NCI-H2227 (cell line): ENCODE measurements around the gene SP100.

Source experiments
- DNase-seq: peaks from one replicate; lab custom pipeline; 2025; ENCODE audit not compliant: unreplicated experiment; lab: John Stamatoyannopoulos, UW

SP100 gene

GRCh38 chr2:230537531-230537976, 121.6 kb downstream of the SP100 start:
- DNase-seq = no peak

GRCh38 chr2:230540332-230540731, 124.3 kb downstream of the SP100 start:
- DNase-seq = no peak

- DNase-seq = no peak
Measured at GRCh38 chr2:230541934-230542380, 126.0 kb downstream of the SP100 start.

GRCh38 chr2:230542751-230543150, 126.8 kb downstream of the SP100 start:
- no peak for DNase-seq

- DNase-seq = no peak
Measured at GRCh38 chr2:230552181-230552580, 136.2 kb downstream of the SP100 start.

- no peak for DNase-seq
Measured at GRCh38 chr2:230557065-230557464, 141.1 kb downstream of the SP100 start.

- DNase-seq = no peak
Measured at GRCh38 chr2:230564805-230565779, 149.1 kb downstream of the SP100 start.

GRCh38 chr2:230569298-230569697, 153.3 kb downstream of the SP100 start:
- no peak for DNase-seq

- DNase-seq = no peak
Measured at GRCh38 chr2:230570987-230571386, 155.0 kb downstream of the SP100 start.

- peak; percentile 16 for DNase-seq
Measured at GRCh38 chr2:230575642-230576324, 159.8 kb downstream of the SP100 start.

GRCh38 chr2:230577114-230577513, 161.1 kb downstream of the SP100 start:
- no peak for DNase-seq

- DNase-seq = no peak
Measured at GRCh38 chr2:230578106-230578505, 162.1 kb downstream of the SP100 start.

GRCh38 chr2:230582851-230583283, 166.9 kb downstream of the SP100 start:
- no peak for DNase-seq

GRCh38 chr2:230583581-230583980, 167.6 kb downstream of the SP100 start:
- DNase-seq = no peak

- DNase-seq = no peak
Measured at GRCh38 chr2:230586328-230586982, 170.5 kb downstream of the SP100 start.

- DNase-seq = no peak
Measured at GRCh38 chr2:230589025-230589424, 173.0 kb downstream of the SP100 start.

- DNase-seq = no peak
Measured at GRCh38 chr2:230589497-230590015, 173.6 kb downstream of the SP100 start.

GRCh38 chr2:230590333-230590732, 174.3 kb downstream of the SP100 start:
- no peak for DNase-seq

GRCh38 chr2:230591850-230592249, 175.8 kb downstream of the SP100 start:
- DNase-seq = no peak

GRCh38 chr2:230592775-230593174, 176.8 kb downstream of the SP100 start:
- DNase-seq = no peak
